OCI-LY7 (cell line): ENCODE data around the gene GCNT3. TPM values are rescaled to one million over a fixed set of nuclear protein-coding genes. Genes with fewer than 3 reads are reported as not detected.

Experiments used
- BruUV-seq: library from RNA; stranded (reverse); fragments of 400-500 nt; replicated peaks from 2 replicates; lab custom pipeline; 2021; lab: Mats Ljungman, UMichigan
- CTCF ChIA-PET: fragments of 300-600 bp; sonication (Branson Sonifier 250); formaldehyde crosslinking; loops from one replicate; lab custom pipeline; 2022; ENCODE audit warnings: antibody characterized with exemption; ENCODE audit not compliant: unreplicated experiment; lab: Charles Lee
- POLR2A ChIA-PET: fragments of 300-600 bp; sonication (Branson Sonifier 250); formaldehyde crosslinking; loops from one replicate; lab custom pipeline; 2022; ENCODE audit warnings: antibody characterized with exemption; lab: Charles Lee
- DNase-seq: peaks from one replicate; pipeline ENCODE4 v3.0.0-alpha.2; 2015; ENCODE audit warnings: low spot score
- H2AFZ ChIP-seq: fragments of 200-600 bp; sonication (generic), shearing (Covaris generic); 2 replicates; pipeline ENCODE4 v1.6.1; 2014; ENCODE audit warnings: mild to moderate bottlenecking, antibody characterized with exemption, low read length, moderate library complexity
- H3K27ac ChIP-seq: fragments of 200-600 bp; sonication (generic); 2 replicates; pipeline ENCODE4 v1.5.1; 2014; ENCODE audit warnings: mixed run types, low read depth, mild to moderate bottlenecking, moderate library complexity, low read length, inconsistent platforms; ENCODE audit not compliant: poor library complexity, severe bottlenecking
- H3K36me3 ChIP-seq: fragments of 200-600 bp; sonication (generic); 2 replicates; pipeline ENCODE4 v1.6.1; 2014; ENCODE audit warnings: mild to moderate bottlenecking, antibody characterized with exemption, low read length, moderate library complexity, mixed read lengths; ENCODE audit not compliant: insufficient read depth
- H3K4me1 ChIP-seq: fragments of 200-600 bp; sonication (generic); 2 replicates; pipeline ENCODE4 v1.5.1; 2014; ENCODE audit warnings: mild to moderate bottlenecking, low read length; ENCODE audit not compliant: insufficient read depth, poor library complexity, severe bottlenecking
- H3K4me2 ChIP-seq: fragments of 200-600 bp; sonication (generic); 2 replicates; pipeline ENCODE4 v1.6.1; 2014; ENCODE audit warnings: mild to moderate bottlenecking, low read length
- H3K4me3 ChIP-seq: fragments of 200-600 bp; sonication (generic); 2 replicates; pipeline ENCODE4 v1.5.1; 2014; ENCODE audit warnings: mild to moderate bottlenecking, low read depth, low read length; ENCODE audit not compliant: poor library complexity, severe bottlenecking
- H3K79me2 ChIP-seq: fragments of 200-600 bp; sonication (generic); 2 replicates; pipeline ENCODE4 v1.6.1; 2016; ENCODE audit warnings: low read depth, mild to moderate bottlenecking, low read length, moderate library complexity, mixed read lengths; ENCODE audit not compliant: insufficient read depth
- H3K9me2 ChIP-seq: fragments of 200-600 bp; sonication (generic); 2 replicates; pipeline ENCODE4 v1.6.1; 2016; ENCODE audit warnings: mild to moderate bottlenecking, low read length, mixed read lengths; ENCODE audit not compliant: insufficient read depth
- H3K9me3 ChIP-seq: fragments of 200-600 bp; sonication (generic); 2 replicates; pipeline ENCODE4 v1.6.1; 2014; ENCODE audit warnings: mild to moderate bottlenecking, mixed run types, low read length, mixed read lengths
- H4K20me1 ChIP-seq: fragments of 200-600 bp; sonication (generic); 2 replicates; pipeline ENCODE4 v1.6.1; 2014; ENCODE audit warnings: mild to moderate bottlenecking, antibody characterized with exemption, low read length, moderate library complexity, mixed read lengths; ENCODE audit not compliant: insufficient read depth
- CTCF ChIP-seq: fragments of 200-600 bp; sonication (generic); conservative IDR thresholded peaks from 2 replicates; pipeline ENCODE4 v1.5.1; 2014; ENCODE audit warnings: mild to moderate bottlenecking, antibody characterized with exemption, low read length, moderate library complexity, mixed read lengths
- EZH2phosphoT487 ChIP-seq: fragments of 200-600 bp; sonication (generic); IDR thresholded peaks from 2 replicates; pipeline ENCODE4 v1.6.1; 2018; ENCODE audit warnings: low read depth, borderline replicate concordance, mild to moderate bottlenecking, mixed run types, antibody characterized with exemption, low read length, moderate library complexity, mixed read lengths
- intact Hi-C: fragments of 100-400 bp; cut with micrococcal nuclease; formaldehyde crosslinking; loops from one replicate; pipeline ENCODE4 v1.10.0; 2022; ENCODE audit not compliant: unreplicated experiment
- total RNA-seq, 2 experiments: library from RNA; depleted of rRNA in 1 of 2; stranded (reverse); fragments of >200 nt in 1 of 2; shearing (Covaris generic) in 1 of 2; gene quantifications; 2 replicates each; pipeline ENCODE4 v1.2.3, GENCODE V29; 2014 to 2022

The GCNT3 gene
- total RNA-seq, 2 experiments from 2014 or later = not detected

- no peaks in the 10 kb centered on the region for H3K4me1 ChIP-seq
- no TSS peak for BruUV-seq
- no peak overlapping the region for H3K4me3 ChIP-seq
- no peaks in the 10 kb centered on the region for H3K36me3 ChIP-seq
- H3K27ac ChIP-seq = no peak overlapping the region
- ChIA-PET POLR2A (interaction anchor here (0.6 kb wide), 2 partner anchors 31 to 807 kb away, joined by 3 to 4 read pairs; no protein-coding TSS in a partner anchor), CTCF (no interaction called here)
- H4K20me1 ChIP-seq = no peaks in the 10 kb centered on the region
- H3K9me3 ChIP-seq = no peaks in the 10 kb centered on the region
- no peak overlapping the region for H2AFZ ChIP-seq
- no peak overlapping the region for H3K4me2 ChIP-seq
- no peaks in the 10 kb centered on the region for H3K79me2 ChIP-seq
- intact Hi-C loops = loop anchor here (2.0 kb wide), 1 partner anchor 89 kb away; no protein-coding TSS in a partner anchor
- TF ChIP-seq EZH2phosphoT487 (no peak), CTCF (peak; percentile 69)
- no peaks in the 10 kb centered on the region for H3K9me2 ChIP-seq
- peak; percentile 51 for DNase-seq
These were observed 10.7 kb downstream of the GCNT3 start for GRCh38 chr15:59622289-59622688.

GRCh38 chr15:59632714-59633113 is 21.1 kb downstream of the GCNT3 start:
- POLR2A ChIA-PET = interaction anchor here (1.5 kb wide), 1 partner anchor 13 kb away, joined by 3 read pairs; no protein-coding TSS in a partner anchor
- Histone ChIP-seq H3K36me3 (peaks cover 13% of the 10 kb centered on the region), H3K9me2 (no peaks in the 10 kb centered on the region), H3K9me3 (no peaks in the 10 kb centered on the region), H3K27ac (no peak overlapping the region), H3K4me3 (no peak overlapping the region), H4K20me1 (no peaks in the 10 kb centered on the region), H3K79me2 (no peaks in the 10 kb centered on the region), H2AFZ (no peak overlapping the region), H3K4me2 (no peak overlapping the region), H3K4me1 (no peaks in the 10 kb centered on the region)
- intact Hi-C loops = no loop called here
- no TSS peak for BruUV-seq
- 0 out of 2 replicates have a peak, but pooled peaks have one; percentile 32 for TF ChIP-seq CTCF
- TF ChIP-seq EZH2phosphoT487 = no peak
- CTCF ChIA-PET = no interaction called here
- DNase-seq = no peak

GRCh38 chr15:59636184-59636583 is 24.6 kb downstream of the GCNT3 start:
- no peak overlapping the region for H3K4me2 ChIP-seq
- BruUV-seq = no TSS peak

More at GRCh38 chr15:59636184-59636583, 24.6 kb downstream of the GCNT3 start:
- Histone ChIP-seq H3K27ac (no peak overlapping the region), H2AFZ (no peak overlapping the region), H3K79me2 (no peaks in the 10 kb centered on the region), H3K4me3 (no peak overlapping the region), H3K4me1 (no peaks in the 10 kb centered on the region), H4K20me1 (no peaks in the 10 kb centered on the region), H3K9me2 (no peaks in the 10 kb centered on the region), H3K9me3 (no peaks in the 10 kb centered on the region), H3K36me3 (peaks cover 47% of the 10 kb centered on the region)
- intact Hi-C loops = no loop called here
- no peak for DNase-seq
- ChIA-PET CTCF (no interaction called here), POLR2A (interaction anchor here (1.4 kb wide), 1 partner anchor 69 kb away, joined by 3 read pairs; no protein-coding TSS in a partner anchor)
- TF ChIP-seq EZH2phosphoT487 (no peak), CTCF (no peak)
